ENCODE measurements around the gene PLAAT4.
A peak's percentile ranks its signal among the peaks of the same experiment; 100 is the strongest.
"Not testable (repeated sequence)": the region's sequence is repeated elsewhere in the genome, so short reads cannot be mapped to it uniquely, and the experiment has no call there.

Gene PLAAT4

DNA sequence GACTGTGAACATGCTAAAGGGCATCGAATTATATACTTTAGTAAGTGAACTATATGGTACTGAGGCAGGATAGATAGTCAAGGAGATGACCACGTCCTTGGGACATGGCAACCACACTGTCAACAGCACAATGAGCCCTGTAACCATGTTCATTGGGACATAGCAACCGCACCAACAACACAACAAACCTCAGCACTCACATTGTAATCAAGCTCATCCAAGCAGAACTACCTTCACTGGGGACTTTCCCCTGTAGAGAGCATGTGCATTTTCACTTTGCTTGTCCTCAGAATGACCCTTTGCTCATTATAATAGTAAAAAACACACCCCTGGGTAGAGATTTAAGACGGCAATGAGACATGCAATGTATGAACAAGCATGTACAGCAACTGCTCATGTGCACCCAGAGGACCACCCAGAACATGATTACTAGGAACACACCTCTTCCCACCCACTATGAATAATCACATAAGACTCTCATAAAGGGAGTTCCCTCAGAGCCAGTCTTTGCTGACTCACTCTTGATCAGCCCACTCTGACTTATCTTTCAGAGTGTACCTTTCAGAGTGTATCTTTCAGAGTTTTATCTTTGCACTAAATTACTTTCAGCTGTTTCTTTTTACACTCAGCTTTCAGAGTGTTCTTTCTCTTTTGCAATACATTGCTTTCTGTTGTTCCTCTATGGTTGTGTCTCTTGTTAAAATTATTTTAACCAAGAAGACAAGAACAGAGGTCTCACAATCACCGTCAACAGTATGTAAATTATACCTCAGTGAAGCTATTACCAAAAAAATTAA is 30.6 kb downstream of the PLAAT4 start:
- DNase-seq (ENCODE audit: low read depth, low spot score): peak; percentile 44

DNA sequence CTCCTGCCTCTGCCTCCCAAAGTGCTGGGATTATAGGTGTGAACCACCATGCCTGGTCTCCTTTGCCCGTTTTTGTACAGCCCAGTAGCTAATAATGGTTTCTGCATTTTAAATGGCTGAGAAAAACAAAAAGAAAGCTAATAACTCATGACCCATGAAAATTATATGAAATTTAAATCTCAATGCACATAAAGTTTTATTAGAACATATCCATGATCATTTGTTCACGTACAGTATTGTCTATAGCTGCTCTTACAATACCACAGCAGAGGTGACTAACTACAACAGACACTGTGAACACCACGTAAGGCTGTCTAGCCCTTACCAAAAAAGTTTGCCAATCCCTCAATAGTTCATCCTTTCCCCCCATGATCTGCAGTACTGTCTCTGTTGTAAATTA is 33.0 kb downstream of the PLAAT4 start:
- no peak for DNase-seq (ENCODE audit: low read depth, low spot score)

DNA sequence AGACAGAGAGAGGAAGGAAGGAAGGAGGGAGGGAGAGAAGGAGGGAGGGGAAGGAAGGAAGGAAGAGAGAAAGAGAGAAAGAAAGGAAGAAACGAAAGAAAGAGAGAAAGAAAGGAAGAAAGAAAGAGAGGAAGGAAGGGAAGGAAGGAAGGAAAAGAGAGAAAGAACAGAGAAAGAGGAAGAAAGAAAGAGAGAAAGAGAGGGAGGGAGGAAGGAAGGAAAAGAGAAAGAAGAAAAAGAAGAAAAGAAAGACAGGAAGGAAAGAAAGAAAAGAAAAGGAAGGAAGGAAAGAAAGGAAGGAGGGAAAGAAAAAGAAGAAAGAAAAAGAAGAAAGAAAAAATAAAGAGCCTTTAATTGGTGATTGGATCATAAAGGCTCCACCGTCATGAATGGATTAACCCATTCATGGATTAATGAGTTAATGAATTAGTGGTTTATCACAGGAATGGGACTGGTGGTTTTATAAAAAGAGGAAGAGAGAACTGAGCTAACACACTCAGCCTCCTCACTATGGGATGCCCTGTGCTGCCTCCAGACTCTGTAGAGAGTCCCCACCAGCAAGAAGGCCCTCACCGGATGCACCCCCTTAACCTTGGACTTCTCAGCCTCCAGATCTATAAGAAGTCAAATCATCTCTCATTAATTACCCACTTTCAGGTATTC is 35.5 kb downstream of the PLAAT4 start:
- DNase-seq (ENCODE audit: low read depth, low spot score): no peak

DNA sequence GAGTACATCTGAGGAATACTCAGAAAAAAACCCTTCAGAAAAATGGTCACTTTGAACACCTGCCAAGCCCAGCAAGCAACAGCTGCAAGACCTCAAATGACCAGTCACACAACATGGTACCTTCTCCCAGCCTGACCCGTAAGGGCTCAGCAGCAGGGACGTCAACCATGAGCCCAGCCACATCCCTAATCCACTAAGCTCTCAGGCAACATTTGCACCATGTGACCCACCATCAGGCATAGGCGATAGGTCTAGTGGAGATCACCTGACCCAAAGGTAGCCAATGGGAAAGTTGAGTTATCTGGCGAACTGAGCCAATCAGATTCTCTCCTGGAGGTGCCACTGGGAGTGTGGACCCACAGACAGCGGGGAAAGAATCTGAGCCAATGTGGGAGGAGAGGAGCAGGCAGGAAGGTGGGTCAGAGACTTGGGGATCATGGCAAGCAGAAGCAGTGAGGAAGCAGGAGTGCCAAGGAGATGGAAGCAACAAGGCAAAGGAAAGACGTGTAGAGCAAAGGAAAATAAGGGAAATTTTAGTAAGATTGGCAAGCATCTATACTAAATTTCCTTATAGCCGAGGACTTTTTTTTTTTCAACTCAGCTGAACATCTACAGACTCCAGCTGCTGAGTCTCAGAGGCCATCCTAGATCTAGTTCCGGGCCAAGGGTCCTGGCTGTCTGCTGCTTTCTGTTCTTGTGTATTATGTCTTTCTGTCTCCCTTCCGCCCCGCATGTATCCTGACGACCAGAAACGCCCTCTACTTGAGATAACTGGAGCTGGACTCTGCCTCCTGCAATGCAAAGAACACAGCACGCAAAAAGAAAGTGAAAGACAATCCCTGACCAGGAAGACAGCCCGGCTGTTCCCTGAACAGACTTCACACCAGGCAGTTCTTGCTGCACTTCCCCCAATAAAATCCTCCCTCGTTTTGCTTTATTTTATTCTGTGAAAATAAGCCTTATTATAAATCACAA is 37.6 kb downstream of the PLAAT4 start:
- DNase-seq (ENCODE audit: low read depth, low spot score): peak; percentile 40

DNA sequence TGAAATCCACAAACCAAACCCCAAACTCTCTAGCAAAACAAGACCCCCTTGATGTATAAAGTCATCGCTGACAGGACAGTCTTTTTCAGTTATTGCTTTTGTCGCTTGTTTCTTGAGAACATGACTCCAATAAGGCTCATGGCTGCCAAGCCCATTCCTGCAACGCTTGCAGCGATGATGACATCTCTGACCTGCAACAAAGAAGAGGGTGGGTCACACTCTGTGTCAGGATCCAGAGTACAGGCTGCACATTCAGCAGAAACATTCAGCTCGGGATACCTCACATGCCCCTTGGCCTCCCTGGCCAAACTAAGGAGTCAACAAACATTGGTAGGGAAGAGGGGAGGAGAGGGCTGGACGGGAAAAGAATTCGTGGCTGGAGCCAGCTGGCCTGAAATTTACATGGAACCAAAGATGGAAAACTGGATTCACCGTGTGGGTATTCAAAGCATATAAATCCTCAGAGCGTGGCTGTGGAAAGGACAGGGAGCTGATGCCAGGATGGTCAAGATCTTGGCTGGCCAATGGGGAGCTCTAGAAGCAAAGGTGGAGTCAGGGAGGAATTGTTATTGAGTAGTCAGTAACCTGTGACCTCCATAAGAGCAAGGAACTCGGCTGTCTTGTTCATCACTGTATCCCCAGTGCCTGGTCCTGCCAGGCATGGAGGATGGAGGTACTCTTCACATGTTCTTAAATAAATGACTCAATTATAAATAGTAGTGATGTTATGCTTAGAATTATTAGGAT is 38.4 kb downstream of the PLAAT4 start:
- DNase-seq (ENCODE audit: low read depth, low spot score): no peak

DNA sequence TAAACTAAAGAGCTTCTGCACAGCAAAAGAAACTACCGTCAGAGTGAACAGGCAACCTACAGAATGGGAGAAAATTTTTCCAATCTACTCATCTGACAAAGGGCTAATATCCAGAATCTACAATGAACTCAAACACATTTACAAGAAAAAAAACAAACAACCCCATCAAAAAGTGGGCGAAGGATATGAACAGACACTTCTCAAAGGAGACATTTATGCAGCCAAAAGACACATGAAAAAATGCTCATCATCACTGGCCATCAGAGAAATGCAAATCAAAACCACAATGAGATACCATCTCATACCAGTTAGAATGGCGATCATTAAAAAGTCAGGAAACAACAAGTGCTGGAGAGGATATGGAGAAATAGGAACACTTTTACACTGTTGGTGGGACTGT is 42.3 kb downstream of the PLAAT4 start:
- DNase-seq (ENCODE audit: low read depth, low spot score): not testable (repeated sequence)

DNA sequence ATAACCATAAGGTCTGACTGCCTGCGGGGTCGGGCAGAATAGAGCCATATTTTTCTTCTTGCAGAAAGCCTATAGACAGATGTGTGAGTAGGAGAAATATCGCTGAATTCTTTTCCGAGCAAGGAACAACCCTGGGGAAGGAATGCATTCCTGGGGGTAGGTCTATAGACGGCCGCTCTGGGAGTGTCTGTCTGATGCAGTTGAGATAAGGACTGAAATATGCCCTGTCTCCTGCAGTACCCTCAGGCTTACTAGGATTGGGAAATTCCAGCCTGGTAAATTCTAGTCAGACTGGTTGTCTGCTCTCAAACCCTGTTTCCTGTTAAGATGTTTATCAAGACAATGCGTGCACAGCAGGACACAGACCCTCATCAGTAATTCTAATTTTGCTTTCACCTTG is 44.6 kb downstream of the PLAAT4 start:
- peak; percentile 73 for DNase-seq (ENCODE audit: low read depth, low spot score)

DNA sequence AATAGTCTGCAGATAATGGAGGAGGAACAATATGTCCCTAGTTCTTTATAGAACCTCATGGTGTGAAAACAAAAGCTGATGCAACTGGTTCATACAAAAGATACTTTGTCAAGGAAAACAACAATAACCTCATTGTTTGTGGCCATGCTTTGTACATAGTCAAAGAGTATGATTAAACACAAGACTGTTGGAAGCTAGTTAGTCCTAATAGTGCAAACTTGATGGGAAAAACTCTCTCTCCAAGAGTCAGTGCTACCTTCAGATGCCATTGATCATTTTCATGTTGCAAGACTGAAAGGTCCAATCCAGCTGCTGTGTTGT is 46.7 kb downstream of the PLAAT4 start:
- no peak for DNase-seq (ENCODE audit: low read depth, low spot score)

DNA sequence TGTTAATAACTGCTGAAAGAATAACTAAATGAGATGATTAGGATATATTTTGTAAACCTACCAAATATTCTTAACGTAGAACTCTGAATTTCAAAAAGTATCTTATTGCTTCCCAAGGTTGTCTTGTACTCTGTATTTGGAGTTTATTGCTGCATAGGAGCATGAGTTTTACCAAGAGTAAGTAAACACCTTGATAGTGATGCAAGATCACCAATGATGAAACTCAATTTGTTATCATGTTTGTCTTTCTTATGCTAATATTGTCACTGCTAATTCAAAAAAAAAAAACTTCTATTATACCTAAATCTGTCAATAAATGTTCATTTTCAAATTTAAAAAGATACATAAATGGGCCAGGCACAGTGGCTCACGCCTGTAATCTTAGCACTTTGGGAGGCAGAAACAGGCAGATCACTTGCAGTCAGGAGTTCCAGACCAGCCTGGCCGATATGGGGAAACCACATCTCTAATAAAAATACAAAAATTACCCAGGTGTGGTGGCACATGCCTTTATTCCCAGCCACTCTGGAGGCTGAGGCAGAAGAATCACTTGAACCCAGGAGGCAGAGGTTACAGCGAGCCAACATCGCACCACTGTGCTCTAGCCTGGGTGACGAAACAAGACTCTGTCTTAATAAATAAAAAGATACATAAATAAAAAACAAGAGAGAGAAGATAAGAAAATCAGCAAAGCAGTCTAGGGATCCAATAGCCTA is 50.0 kb downstream of the PLAAT4 start:
- no peak for DNase-seq (ENCODE audit: low read depth, low spot score)

DNA sequence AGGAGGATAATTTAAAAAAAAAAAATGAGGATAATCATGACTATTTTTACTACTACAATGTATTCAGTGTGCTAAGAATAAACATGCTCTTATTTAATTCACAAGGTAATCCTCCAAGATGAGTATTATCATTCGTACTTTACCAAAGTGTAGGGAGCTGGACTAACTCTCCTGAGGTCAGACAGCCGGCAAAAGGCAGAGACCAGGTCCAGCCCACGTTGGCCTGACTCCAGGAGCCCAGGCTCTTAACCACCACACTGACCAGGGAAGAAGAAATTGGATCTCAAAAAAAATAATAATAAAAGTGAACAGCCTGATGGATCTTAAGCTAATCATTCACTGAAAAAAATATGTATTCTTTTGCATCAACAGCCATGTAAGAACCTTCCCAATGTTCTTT is 52.4 kb downstream of the PLAAT4 start:
- DNase-seq (ENCODE audit: low read depth, low spot score): no peak

DNA sequence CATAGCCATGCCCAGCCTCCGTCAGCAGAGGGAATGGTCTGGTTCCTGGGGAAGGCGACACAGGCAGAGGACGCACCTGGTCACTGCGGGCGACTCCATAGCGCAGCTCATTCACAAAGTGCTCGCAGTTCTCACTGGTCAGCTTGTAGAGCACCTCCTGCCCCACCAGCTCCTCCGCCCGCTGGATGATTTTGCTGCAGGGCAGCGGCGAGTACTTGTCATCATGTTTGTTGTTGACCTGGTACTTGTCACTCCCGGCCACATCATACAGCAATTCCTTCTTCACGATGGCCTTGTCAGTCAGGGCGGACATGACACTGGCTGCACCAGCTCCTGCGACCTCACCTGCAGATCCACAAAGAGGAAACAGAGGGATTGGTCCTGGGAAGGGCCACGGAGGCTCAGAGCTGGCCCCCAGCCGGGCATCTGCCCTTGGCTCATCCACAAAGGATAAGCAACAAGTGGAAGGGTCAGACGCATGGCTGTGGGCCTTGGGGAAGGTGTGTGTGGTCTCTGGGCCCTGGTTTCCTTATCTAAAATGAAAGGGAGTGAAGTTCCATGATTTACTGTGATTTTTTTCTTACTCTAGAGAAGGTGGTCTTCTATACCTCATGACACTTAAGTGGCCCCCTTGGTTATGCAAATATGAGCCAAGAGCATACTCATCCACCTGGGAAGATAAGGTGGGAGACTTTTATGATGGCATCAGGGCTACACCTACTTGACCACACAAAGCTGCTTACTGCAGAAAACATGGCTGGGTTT is 53.6 kb downstream of the PLAAT4 start:
- no peak for DNase-seq (ENCODE audit: low read depth, low spot score)

DNA sequence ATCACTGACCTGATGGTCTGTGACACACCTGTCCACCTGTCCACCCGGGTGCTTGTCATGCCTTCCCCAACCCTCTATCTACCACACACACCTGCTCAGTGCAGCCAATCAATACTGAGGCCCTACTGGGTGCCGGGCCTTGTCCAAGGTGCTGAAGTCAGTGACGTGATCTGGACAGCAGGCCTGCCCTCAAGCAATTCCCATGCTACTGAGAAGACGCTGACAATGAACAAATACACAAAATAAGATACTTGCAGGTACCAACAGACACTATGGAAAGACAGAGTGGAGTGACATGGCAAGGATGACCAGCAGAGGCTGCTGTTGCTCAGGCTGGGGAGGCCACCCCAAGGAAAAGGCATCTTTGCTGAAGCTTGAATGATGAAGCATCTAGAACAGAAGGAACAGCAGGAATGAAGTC is 56.4 kb downstream of the PLAAT4 start:
- DNase-seq (ENCODE audit: low read depth, low spot score): peak; percentile 77

DNA sequence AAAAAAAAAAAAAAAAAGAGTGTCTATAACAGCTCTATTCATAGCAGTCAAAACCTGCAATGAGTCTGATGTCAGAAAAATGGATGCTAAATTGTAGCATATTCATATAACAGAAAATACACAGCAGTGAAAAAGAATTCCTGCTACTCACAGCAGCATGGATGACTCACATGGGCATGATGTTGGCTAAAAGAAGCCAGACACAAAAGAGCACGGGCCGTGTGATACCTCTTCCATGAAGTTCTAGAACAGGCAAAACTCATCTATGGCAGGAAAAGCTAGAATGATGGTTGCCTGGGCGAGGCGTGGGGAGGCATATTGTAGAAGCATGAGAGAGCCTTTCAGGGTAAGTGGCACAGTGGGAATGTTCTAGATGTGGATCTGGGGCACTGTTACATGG is 58.7 kb downstream of the PLAAT4 start:
- DNase-seq (ENCODE audit: low read depth, low spot score): no peak
